SK-N-SH (cell line): ENCODE measurements around the gene CD209.

Experiments
- CTCF ChIP-seq: fragments of 200-600 bp; sonication (generic); IDR thresholded peaks from 2 replicates; pipeline ENCODE4 v1.6.1; 2017; ENCODE audit warnings: antibody characterized with exemption, mild to moderate bottlenecking, moderate library complexity
- MXI1 ChIP-seq: IDR thresholded peaks from 2 replicates; pipeline ENCODE4 v1.6.1; 2012; ENCODE audit warnings: mild to moderate bottlenecking, low read depth, low read length, improper control_type of control experiment
- NFIC ChIP-seq: IDR thresholded peaks from 2 replicates; pipeline ENCODE4 v1.4.0; 2012; ENCODE audit warnings: borderline replicate concordance
- RAD21 ChIP-seq: IDR thresholded peaks from 2 replicates; pipeline ENCODE4 v1.6.1; 2012; ENCODE audit warnings: mild to moderate bottlenecking, low read length
- TAF1 ChIP-seq: IDR thresholded peaks from 2 replicates; pipeline ENCODE4 v1.6.1; 2012; ENCODE audit warnings: low read depth, mild to moderate bottlenecking, low read length, moderate library complexity, borderline replicate concordance
- YY1 ChIP-seq: IDR thresholded peaks from 2 replicates; pipeline ENCODE4 v1.4.0; 2012; ENCODE audit warnings: low read depth, mild to moderate bottlenecking

GRCh38 chr19:7710616-7711015, 36.7 kb downstream of the CD209 start:
- TF ChIP-seq CTCF = no peak
- TF ChIP-seq NFIC = no peak
- no peak for TF ChIP-seq TAF1
- TF ChIP-seq YY1 = no peak
- no peak for TF ChIP-seq MXI1
- no peak for TF ChIP-seq RAD21
